ENCODE measurements around the gene PI16.

DNA sequence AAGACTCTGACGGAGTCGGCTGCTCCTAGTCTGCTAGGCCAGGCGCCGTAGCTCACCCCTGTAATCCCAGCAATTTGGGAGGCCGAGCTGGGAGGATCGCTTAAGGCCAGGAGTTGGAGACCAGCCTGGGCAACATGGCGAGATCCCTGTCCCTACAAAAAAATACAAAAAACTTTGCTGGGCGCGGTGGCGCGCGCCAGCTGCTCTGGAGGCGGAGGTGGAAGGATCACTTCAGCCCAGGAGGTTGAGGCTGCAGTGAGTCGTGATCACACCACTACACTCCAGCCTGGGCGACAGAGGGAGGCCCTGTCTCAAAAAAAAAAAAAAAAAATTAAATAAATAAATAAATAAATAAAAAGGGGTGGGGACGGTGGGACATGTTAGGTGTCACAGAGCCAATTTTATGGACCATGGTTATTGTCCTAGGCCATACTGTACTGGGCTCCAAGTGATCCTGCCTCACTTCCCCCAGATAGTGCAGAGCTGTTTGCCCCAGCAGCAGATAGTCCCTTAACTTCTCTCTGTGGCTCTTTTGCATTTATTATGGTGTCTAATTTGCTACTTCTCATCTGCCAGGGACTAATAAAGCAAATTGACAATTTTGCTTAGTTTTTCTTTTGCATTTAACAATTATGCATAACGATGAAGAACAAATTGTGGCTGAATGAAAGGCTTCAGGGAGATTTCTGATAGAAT, 5.2 kb downstream of the PI16 start:
- TF ChIP-seq POLR2A (IDR thresholded peaks at IDR 0.05; ENCODE audit: low read length), result no peak
- TF ChIP-seq GATA1 (IDR thresholded peaks at IDR 0.05; ENCODE audit: low read depth, low read length), result no peak
